Heart left ventricle (tissue), 13 donors: ENCODE measurements around the gene FBXL7.

Experiments
- CTCF ChIP-seq, 12 donors: fragments of 200-600 bp; sonication (generic) in 4 of 12; IDR thresholded peaks; one replicate each; pipeline versions ENCODE4 v1.5.0 to v1.8.0; 2018 to 2022; ENCODE audit warnings: antibody characterized with exemption in 12 of 12, mild to moderate bottlenecking in 5 of 12
- POLR2A ChIP-seq, 2 donors: fragments of 450-650 bp; IDR thresholded peaks; one replicate each; pipeline ENCODE4 v1.6.1; 2017; ENCODE audit warnings: antibody characterized with exemption in 2 of 2, mild to moderate bottlenecking in 2 of 2, moderate library complexity in 2 of 2
- donor health status: ischemic (EF 13 %, LVEDD 7.1; RV severe dilation, severe dysfunction).
- donor health status: DM: no; HTN: yes; CAD: no.
- donor health status: DM: no; HTN: no; CAD: no.
- donor health status: ischemic (EF 25% LVEDD 6.9; RV normal size, moderate dysfunction).
- donor health status: ischemic (EF 25% LVEDD 5.7; RV mildly dilated, moderate dysfunction).
- donor health status: ischemic (EF 35%, LVEDD 5.7; RV mildly dilated, moderate dysfunction).
- donor health status: nonischemic (EF 11% LVEDD 7.7; RV severe dilation, severe dysfunction).
- donor health status: DM: yes; HTN: yes; CAD: no.
- donor health status: PGD.
- donor health status: ischemic (EF 29% LVEDD 5.4; RV normal size, mild dysfunction).
- donor health status: nonischemic (EF 23%, LVEDD 6.1; RV moderate dilation, normal function).

GRCh38 chr5:15799612-15800011 is 299.6 kb downstream of the FBXL7 start:
- TF ChIP-seq POLR2A (IDR thresholded peaks at IDR 0.05) (no peak), CTCF (IDR thresholded peaks at IDR 0.05) (no peak)
